Measurements from ENCODE around the gene SYT17. TPM values are rescaled to one million over a fixed set of nuclear protein-coding genes. Genes with fewer than 3 reads are reported as not detected.
"Not testable (repeated sequence)": the region's sequence is repeated elsewhere in the genome, so short reads cannot be mapped to it uniquely, and the experiment has no call there.

SYT17 gene
- total RNA-seq, 4 donors from 2014 or later: 4.2 to 9.0 (median 6.3) TPM

DNA sequence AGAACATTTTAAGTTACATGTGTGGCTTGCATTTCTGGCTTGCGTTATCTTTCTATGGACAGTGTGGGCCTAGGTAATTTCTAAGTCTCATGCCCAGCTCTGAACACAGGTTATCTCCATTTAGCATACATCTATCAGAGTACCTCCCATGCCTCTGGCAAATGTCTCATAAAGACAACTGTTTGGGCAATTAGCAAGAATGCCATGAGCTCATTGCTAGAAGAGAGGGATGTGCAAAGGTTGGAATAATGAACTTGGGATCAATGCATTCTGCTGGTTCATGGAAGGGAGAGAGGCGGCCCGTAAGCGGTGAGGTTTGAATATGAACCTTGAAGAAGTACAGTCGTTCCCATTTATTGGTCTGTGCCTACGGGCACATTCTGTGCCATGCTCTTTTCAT, 14.4 kb downstream of the SYT17 start:
- 83 to 93% methylated on average over 4 to 6 of the region's 6 CpGs for WGBS, 2 donors (ENCODE audit: low coverage in 1 of 2)
- no peaks in the 10 kb centered on the region for H3K36me3 ChIP-seq
- ATAC-seq: no peak

DNA sequence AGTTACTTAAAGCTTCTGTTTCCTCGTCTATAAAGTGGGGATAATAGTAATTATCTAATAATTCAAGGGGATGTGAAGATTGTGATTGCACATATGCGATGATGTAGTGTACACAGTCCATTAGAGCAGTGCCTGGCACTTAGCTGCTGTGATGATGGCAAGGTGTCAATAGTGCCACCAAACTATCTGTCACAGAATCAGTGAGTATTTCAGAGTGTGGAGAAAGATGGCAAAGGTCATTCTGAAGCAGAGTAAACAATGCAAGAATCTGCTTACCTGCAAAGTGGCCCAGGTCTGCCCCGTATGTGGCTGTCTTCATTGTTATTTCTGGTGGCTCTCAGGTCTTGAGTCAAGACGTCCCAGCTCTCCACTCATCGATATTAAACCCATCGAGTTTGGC, 15.1 kb downstream of the SYT17 start:
- H3K27me3 ChIP-seq: no peaks in the 10 kb centered on the region
- no peaks in the 10 kb centered on the region for H3K9me3 ChIP-seq
- H3K4me3 ChIP-seq: no peak overlapping the region
- 85 to 100% methylated on average over 2 to 6 of the region's 6 CpGs for WGBS, 2 donors (ENCODE audit: low coverage in 1 of 2)
- no peaks in the 10 kb centered on the region for H3K4me1 ChIP-seq
- no peak overlapping the region for H3K27ac ChIP-seq
- TF ChIP-seq EP300 (IDR thresholded peaks at IDR 0.05) (no peak), POLR2AphosphoS5 (IDR thresholded peaks at IDR 0.05) (no peak), POLR2A (IDR thresholded peaks at IDR 0.05) (no peak)
- TF ChIP-seq, protein P1, sequence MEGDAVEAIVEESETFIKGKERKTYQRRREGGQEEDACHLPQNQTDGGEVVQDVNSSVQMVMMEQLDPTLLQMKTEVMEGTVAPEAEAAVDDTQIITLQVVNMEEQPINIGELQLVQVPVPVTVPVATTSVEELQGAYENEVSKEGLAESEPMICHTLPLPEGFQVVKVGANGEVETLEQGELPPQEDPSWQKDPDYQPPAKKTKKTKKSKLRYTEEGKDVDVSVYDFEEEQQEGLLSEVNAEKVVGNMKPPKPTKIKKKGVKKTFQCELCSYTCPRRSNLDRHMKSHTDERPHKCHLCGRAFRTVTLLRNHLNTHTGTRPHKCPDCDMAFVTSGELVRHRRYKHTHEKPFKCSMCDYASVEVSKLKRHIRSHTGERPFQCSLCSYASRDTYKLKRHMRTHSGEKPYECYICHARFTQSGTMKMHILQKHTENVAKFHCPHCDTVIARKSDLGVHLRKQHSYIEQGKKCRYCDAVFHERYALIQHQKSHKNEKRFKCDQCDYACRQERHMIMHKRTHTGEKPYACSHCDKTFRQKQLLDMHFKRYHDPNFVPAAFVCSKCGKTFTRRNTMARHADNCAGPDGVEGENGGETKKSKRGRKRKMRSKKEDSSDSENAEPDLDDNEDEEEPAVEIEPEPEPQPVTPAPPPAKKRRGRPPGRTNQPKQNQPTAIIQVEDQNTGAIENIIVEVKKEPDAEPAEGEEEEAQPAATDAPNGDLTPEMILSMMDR (IDR thresholded peaks at IDR 0.05): no peak
- no peak for ATAC-seq
- no peaks in the 10 kb centered on the region for H3K36me3 ChIP-seq

More for the DNA sequence above, 14.4 kb downstream of the SYT17 start:
- Histone ChIP-seq H3K27me3 (no peaks in the 10 kb centered on the region), H3K4me1 (no peaks in the 10 kb centered on the region), H3K27ac (no peak overlapping the region), H3K4me3 (no peak overlapping the region), H3K9me3 (no peaks in the 10 kb centered on the region)
- TF ChIP-seq EP300 (IDR thresholded peaks at IDR 0.05): no peak
- TF ChIP-seq, protein P1 (IDR thresholded peaks at IDR 0.05): no peak
- TF ChIP-seq POLR2A (IDR thresholded peaks at IDR 0.05): no peak
- no peak for TF ChIP-seq POLR2AphosphoS5 (IDR thresholded peaks at IDR 0.05)

DNA sequence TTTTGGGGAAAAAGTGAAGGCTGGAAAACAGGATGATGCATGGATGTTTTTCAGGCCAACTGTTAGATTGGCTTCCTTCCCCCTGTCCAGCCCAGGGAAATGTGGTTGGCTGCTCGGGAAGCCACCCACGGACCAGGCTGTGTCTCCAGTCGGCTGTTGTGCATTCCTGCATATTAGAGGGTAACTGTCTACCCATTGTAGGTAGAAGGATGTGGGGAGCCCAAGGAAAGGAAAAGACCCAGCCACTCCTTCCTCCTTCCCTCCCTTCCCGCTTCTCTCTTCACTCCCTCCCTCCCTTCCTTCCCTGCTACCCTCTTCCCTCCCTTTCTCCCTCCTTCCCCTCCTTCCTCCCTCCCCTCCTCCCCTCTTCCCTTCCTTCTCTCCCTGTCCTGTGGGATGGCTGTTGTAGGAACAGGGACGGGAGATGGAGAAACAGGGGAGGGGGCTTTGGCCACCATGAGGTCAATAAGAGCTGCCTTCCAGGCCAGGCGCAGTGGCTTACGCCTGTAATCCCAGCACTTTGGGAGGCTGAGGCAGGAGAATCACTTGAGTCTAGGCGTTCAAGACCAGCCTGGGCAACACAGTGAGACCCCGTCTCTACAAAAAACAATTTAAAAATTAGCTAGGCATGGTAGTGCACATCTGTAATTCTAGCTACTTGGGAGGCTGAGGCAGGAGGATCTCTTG, 16.9 kb downstream of the SYT17 start:
- Histone ChIP-seq H3K27me3 (no peaks in the 10 kb centered on the region), H3K4me3 (no peak overlapping the region), H3K27ac (no peak overlapping the region), H3K9me3 (no peaks in the 10 kb centered on the region), H3K36me3 (no peaks in the 10 kb centered on the region), H3K4me1 (peaks cover 0 to 7% (median 0%) of the 10 kb centered on the region in 3 donors)
- TF ChIP-seq POLR2AphosphoS5 (IDR thresholded peaks at IDR 0.05): no peak
- TF ChIP-seq, protein P1 (IDR thresholded peaks at IDR 0.05): no peak
- no peak for TF ChIP-seq POLR2A (IDR thresholded peaks at IDR 0.05)
- ATAC-seq: no peak
- WGBS, 2 donors (ENCODE audit: low coverage in 1 of 2): 47 to 100% methylated on average over 1 to 6 of the region's 9 CpGs

DNA sequence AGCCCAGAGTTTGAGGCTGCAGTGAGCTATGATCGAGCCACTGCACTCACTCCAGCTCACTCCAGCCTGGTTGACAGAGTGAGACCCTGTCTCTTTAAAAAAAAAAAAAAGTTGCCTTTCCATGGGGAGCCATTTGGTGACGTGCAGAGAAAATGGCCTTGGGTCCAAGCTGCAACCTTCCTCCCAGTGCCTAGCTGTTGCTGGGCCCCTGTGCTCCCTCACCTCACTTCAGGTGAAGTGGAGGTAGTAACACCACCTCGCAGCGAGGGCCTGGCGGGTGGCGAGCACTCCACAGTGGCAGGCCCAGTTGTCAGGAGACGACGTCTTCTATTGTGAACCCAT, 17.4 kb downstream of the SYT17 start:
- Histone ChIP-seq H3K27me3 (no peaks in the 10 kb centered on the region), H3K9me3 (no peaks in the 10 kb centered on the region), H3K36me3 (no peaks in the 10 kb centered on the region), H3K27ac (no peak overlapping the region), H3K4me1 (peaks cover 0 to 7% (median 0%) of the 10 kb centered on the region in 3 donors), H3K4me3 (no peak overlapping the region)
- WGBS, 2 donors (ENCODE audit: low coverage in 1 of 2): 85 to 100% methylated on average over 1 to 8 of the region's 8 CpGs
- TF ChIP-seq, protein P1 (IDR thresholded peaks at IDR 0.05): no peak
- TF ChIP-seq POLR2A (IDR thresholded peaks at IDR 0.05): no peak
- TF ChIP-seq EP300 (IDR thresholded peaks at IDR 0.05): no peak
- TF ChIP-seq POLR2AphosphoS5 (IDR thresholded peaks at IDR 0.05): no peak
- ATAC-seq: no peak

DNA sequence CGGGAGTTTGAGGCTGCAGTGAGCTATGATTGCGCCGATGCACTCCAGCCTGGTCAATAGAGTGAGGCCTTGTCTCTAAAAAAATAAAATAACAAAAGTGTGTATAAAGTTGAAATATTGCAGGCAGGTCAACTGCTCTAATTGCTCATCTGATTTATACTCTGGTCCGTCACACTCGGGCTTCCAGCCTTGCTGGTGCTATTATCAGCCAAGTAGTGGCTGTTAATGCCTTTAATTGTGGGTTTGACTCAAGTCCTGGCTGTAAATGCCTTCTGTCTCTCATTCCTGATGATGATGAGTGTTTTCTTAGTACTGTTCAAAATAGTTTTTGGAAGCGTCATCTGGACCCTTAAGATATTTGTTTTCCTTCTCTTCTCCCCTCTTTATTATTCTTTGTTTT, 18.4 kb downstream of the SYT17 start:
- Histone ChIP-seq H3K4me1 (peaks cover 0 to 7% (median 0%) of the 10 kb centered on the region in 3 donors), H3K27me3 (no peaks in the 10 kb centered on the region), H3K9me3 (no peaks in the 10 kb centered on the region), H3K36me3 (no peaks in the 10 kb centered on the region), H3K4me3 (no peak overlapping the region), H3K27ac (no peak overlapping the region)
- TF ChIP-seq POLR2A (IDR thresholded peaks at IDR 0.05) (no peak), EP300 (IDR thresholded peaks at IDR 0.05) (no peak), POLR2AphosphoS5 (IDR thresholded peaks at IDR 0.05) (no peak)
- TF ChIP-seq, protein P1 (IDR thresholded peaks at IDR 0.05): no peak
- 93 to 95% methylated on average over 4 to 6 of the region's 6 CpGs for WGBS, 2 donors (ENCODE audit: low coverage in 1 of 2)
- ATAC-seq: no peak

DNA sequence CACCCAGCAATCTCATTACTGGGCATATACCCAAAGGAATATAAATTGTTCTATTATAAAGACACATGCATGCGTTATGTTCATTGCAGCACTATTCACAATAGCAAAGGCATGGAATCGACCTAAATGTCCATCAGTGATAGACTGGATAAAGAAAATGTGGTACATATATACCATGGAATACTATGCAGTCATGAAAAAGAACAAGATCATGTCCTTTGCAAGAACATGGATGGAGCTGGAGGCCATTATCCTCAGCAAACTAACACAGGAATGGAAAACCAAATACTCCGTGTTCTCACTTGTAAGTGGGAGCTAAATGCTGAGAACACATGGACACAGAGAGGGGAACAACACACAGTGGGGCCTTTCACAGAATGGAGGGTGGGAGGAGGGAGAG, 19.9 kb downstream of the SYT17 start:
- not testable (repeated sequence) for H3K9me3 ChIP-seq, H3K4me1 ChIP-seq, H3K36me3 ChIP-seq, H3K4me3 ChIP-seq, ATAC-seq, H3K27me3 ChIP-seq
- 67 to 94% methylated on average over 2 to 3 of the region's 3 CpGs for WGBS, 2 donors (ENCODE audit: low coverage in 1 of 2)
- H3K27ac ChIP-seq: peak overlapping the region in 1 of 4 donors; percentile 60
